ENCODE results near the gene ATP6V0B. TPM values are rescaled to one million over a fixed set of nuclear protein-coding genes. Genes with fewer than 3 reads are reported as not detected.

ATP6V0B gene
- total and polyA plus RNA-seq, 2 of the 13 experiments (the other 11 are each of a cell fraction or from before 2014, with no cell fraction given) = 157 to 161 TPM

- TF ChIP-seq, protein P1, sequence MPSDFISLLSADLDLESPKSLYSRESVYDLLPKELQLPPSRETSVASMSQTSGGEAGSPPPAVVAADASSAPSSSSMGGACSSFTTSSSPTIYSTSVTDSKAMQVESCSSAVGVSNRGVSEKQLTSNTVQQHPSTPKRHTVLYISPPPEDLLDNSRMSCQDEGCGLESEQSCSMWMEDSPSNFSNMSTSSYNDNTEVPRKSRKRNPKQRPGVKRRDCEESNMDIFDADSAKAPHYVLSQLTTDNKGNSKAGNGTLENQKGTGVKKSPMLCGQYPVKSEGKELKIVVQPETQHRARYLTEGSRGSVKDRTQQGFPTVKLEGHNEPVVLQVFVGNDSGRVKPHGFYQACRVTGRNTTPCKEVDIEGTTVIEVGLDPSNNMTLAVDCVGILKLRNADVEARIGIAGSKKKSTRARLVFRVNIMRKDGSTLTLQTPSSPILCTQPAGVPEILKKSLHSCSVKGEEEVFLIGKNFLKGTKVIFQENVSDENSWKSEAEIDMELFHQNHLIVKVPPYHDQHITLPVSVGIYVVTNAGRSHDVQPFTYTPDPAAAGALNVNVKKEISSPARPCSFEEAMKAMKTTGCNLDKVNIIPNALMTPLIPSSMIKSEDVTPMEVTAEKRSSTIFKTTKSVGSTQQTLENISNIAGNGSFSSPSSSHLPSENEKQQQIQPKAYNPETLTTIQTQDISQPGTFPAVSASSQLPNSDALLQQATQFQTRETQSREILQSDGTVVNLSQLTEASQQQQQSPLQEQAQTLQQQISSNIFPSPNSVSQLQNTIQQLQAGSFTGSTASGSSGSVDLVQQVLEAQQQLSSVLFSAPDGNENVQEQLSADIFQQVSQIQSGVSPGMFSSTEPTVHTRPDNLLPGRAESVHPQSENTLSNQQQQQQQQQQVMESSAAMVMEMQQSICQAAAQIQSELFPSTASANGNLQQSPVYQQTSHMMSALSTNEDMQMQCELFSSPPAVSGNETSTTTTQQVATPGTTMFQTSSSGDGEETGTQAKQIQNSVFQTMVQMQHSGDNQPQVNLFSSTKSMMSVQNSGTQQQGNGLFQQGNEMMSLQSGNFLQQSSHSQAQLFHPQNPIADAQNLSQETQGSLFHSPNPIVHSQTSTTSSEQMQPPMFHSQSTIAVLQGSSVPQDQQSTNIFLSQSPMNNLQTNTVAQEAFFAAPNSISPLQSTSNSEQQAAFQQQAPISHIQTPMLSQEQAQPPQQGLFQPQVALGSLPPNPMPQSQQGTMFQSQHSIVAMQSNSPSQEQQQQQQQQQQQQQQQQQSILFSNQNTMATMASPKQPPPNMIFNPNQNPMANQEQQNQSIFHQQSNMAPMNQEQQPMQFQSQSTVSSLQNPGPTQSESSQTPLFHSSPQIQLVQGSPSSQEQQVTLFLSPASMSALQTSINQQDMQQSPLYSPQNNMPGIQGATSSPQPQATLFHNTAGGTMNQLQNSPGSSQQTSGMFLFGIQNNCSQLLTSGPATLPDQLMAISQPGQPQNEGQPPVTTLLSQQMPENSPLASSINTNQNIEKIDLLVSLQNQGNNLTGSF (CRISPR knock-in tag; IDR thresholded peaks at IDR 0.05) = 0 out of 2 replicates have a peak, but pooled peaks have one; percentile 17
- TF ChIP-seq ATF7-NPFF (CRISPR knock-in tag; IDR thresholded peaks at IDR 0.05; ENCODE audit: low read depth) (peak; percentile 15; the same call in 1 of the 2 replicates), ZMAT3 (CRISPR knock-in tag; conservative IDR thresholded peaks at IDR 0.05) (0 out of 2 replicates have a peak, but pooled peaks have one; percentile 10), MED13 (CRISPR knock-in tag; IDR thresholded peaks at IDR 0.05) (no peak), ZNF329 (CRISPR knock-in tag; IDR thresholded peaks at IDR 0.05; ENCODE audit: low read depth) (no peak), DPF2 (CRISPR knock-in tag; IDR thresholded peaks at IDR 0.05; ENCODE audit: borderline replicate concordance, low read depth) (no peak), ZSCAN25 (CRISPR knock-in tag; IDR thresholded peaks at IDR 0.05) (no peak), ZNF670 (CRISPR knock-in tag; IDR thresholded peaks at IDR 0.05; ENCODE audit: borderline replicate concordance) (0 out of 2 replicates have a peak, but pooled peaks have one; percentile 36), HHEX (CRISPR knock-in tag; IDR thresholded peaks at IDR 0.05) (no peak), ZBTB42 (CRISPR knock-in tag; IDR thresholded peaks at IDR 0.05) (0 out of 2 replicates have a peak, but pooled peaks have one; percentile 53), ETS1 (CRISPR knock-in tag; IDR thresholded peaks at IDR 0.05) (0 out of 2 replicates have a peak, but pooled peaks have one; percentile 32), PHF8 (CRISPR knock-in tag; IDR thresholded peaks at IDR 0.05) (no peak), KLF12 (CRISPR knock-in tag; IDR thresholded peaks at IDR 0.05; ENCODE audit: borderline replicate concordance) (peak; percentile 50; the same call in 1 of the 2 replicates), ZBTB46 (CRISPR knock-in tag; IDR thresholded peaks at IDR 0.05; ENCODE audit: borderline replicate concordance) (no peak), ZNF225 (CRISPR knock-in tag; IDR thresholded peaks at IDR 0.05) (no peak), ZNF446 (CRISPR knock-in tag; IDR thresholded peaks at IDR 0.05) (0 out of 2 replicates have a peak, but pooled peaks have one; percentile 61), NPAS2 (CRISPR knock-in tag; IDR thresholded peaks at IDR 0.05; ENCODE audit: borderline replicate concordance) (no peak), ZNF766 (CRISPR knock-in tag; IDR thresholded peaks at IDR 0.05; ENCODE audit: borderline replicate concordance) (peak; percentile 6; the same call in 1 of the 2 replicates), ZNF775 (CRISPR knock-in tag; IDR thresholded peaks at IDR 0.05; ENCODE audit: borderline replicate concordance) (no peak)
- TF ChIP-seq, protein P2, sequence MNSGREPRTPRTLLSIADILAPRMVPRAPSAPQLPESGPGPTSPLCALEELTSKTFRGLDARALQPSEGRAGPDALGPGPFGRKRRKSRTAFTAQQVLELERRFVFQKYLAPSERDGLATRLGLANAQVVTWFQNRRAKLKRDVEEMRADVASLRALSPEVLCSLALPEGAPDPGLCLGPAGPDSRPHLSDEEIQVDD (CRISPR knock-in tag; IDR thresholded peaks at IDR 0.05; ENCODE audit: borderline replicate concordance) = no peak
These were observed 645 bp downstream of the ATP6V0B start (continued) for GRCh38 chr1:43975249-43975961.

Measured in HepG2 (cell line).